Vagina (tissue), 2 donors: ENCODE measurements around the gene KCNG2.

Experiments
- CTCF ChIP-seq, 3 experiments: fragments of 450-650 bp in 2 of 3; fragments of 200-600 bp in 1 of 3; sonication (generic) in 1 of 3; IDR thresholded peaks; one replicate each; pipeline ENCODE4 v1.5.1; 2017 to 2019; ENCODE audit warnings: antibody characterized with exemption in 3 of 3, mild to moderate bottlenecking in 2 of 3, moderate library complexity in 2 of 3
- POLR2A ChIP-seq, 2 donors: fragments of 450-650 bp; IDR thresholded peaks; one replicate each; pipeline ENCODE4 v1.6.1; 2017; ENCODE audit warnings: antibody characterized with exemption in 2 of 2, mild to moderate bottlenecking in 2 of 2, moderate library complexity in 2 of 2
- POLR2AphosphoS5 ChIP-seq, 2 donors: sonication (generic); formaldehyde crosslinking; IDR thresholded peaks; one replicate each; pipeline ENCODE4 v1.9.0; 2017; ENCODE audit warnings: antibody characterized with exemption in 2 of 2, mild to moderate bottlenecking in 2 of 2, low read depth in 1 of 2; ENCODE audit not compliant: insufficient read depth in 1 of 2

- TF ChIP-seq POLR2AphosphoS5 (IDR thresholded peaks at IDR 0.05; ENCODE audit: insufficient read depth in 1 of 2, low read depth in 1 of 2), result no peak
- TF ChIP-seq CTCF (IDR thresholded peaks at IDR 0.05), result no peak
- no peak for TF ChIP-seq POLR2A (IDR thresholded peaks at IDR 0.05)
These were observed 6.5 kb downstream of the KCNG2 start for GRCh38 chr18:79804130-79804787.
